ENCODE data around the gene UBE2M.

- TF ChIP-seq, protein P1, sequence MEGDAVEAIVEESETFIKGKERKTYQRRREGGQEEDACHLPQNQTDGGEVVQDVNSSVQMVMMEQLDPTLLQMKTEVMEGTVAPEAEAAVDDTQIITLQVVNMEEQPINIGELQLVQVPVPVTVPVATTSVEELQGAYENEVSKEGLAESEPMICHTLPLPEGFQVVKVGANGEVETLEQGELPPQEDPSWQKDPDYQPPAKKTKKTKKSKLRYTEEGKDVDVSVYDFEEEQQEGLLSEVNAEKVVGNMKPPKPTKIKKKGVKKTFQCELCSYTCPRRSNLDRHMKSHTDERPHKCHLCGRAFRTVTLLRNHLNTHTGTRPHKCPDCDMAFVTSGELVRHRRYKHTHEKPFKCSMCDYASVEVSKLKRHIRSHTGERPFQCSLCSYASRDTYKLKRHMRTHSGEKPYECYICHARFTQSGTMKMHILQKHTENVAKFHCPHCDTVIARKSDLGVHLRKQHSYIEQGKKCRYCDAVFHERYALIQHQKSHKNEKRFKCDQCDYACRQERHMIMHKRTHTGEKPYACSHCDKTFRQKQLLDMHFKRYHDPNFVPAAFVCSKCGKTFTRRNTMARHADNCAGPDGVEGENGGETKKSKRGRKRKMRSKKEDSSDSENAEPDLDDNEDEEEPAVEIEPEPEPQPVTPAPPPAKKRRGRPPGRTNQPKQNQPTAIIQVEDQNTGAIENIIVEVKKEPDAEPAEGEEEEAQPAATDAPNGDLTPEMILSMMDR (IDR thresholded peaks at IDR 0.05): no peak
- no peak for TF ChIP-seq POLR2A (IDR thresholded peaks at IDR 0.05)
- no peak for TF ChIP-seq EP300 (IDR thresholded peaks at IDR 0.05)
These were observed 19.9 kb upstream of the UBE2M start for GRCh38 chr19:58578012-58578925.
